Adrenal gland (tissue), 12 donors: Measurements from ENCODE around the gene DUSP2. TPM values are rescaled to one million over a fixed set of nuclear protein-coding genes. Genes with fewer than 3 reads are reported as not detected.

ENCODE experiments used
- DNase-seq, 7 donors: peaks; one replicate each; pipeline ENCODE4 v3.0.0-alpha.2; 2019 to 2020
- H3K27ac ChIP-seq, 5 donors: fragments of 200-600 bp; sonication (generic) in 4 of 5; 1 replicate in 3 of 5; 2 replicates in 2 of 5; pipeline versions ENCODE4 v1.5.1 to v1.8.0; 2016 to 2020; ENCODE audit warnings: mild to moderate bottlenecking in 1 of 5
- H3K27me3 ChIP-seq: fragments of 200-600 bp; 2 replicates; pipeline ENCODE4 v1.8.0; 2021
- H3K36me3 ChIP-seq, 2 donors: fragments of 200-600 bp; replicated peaks in 1 of 2; 1 replicate in 1 of 2; 2 replicates in 1 of 2; pipeline versions ENCODE4 v1.5.1 to v1.8.0; 2018 to 2022
- H3K4me1 ChIP-seq, 2 donors: fragments of 200-600 bp; replicated peaks in 1 of 2; 1 replicate in 1 of 2; 2 replicates in 1 of 2; pipeline versions ENCODE4 v1.5.1 to v1.8.0; 2018 to 2021
- H3K4me3 ChIP-seq, 4 donors: fragments of 200-600 bp; sonication (generic) in 3 of 4; one replicate each; pipeline ENCODE4 v1.5.1; 2016 to 2018
- H3K9me3 ChIP-seq, 3 donors: fragments of 200-600 bp; sonication (generic) in 1 of 3; replicated peaks in 1 of 3; 1 replicate in 2 of 3; 2 replicates in 1 of 3; pipeline versions ENCODE4 v1.5.1 to v1.8.0; 2016 to 2021
- POLR2A ChIP-seq, 2 donors: fragments of 450-650 bp; IDR thresholded peaks; one replicate each; pipeline ENCODE4 v1.6.1; 2017; ENCODE audit warnings: antibody characterized with exemption in 2 of 2, mild to moderate bottlenecking in 2 of 2, moderate library complexity in 1 of 2
- WGBS, 4 donors: extraction: QIAGEN DNeasy Blood & Tissue Kit in 2 of 4; methylation state at CpG; one replicate each; pipeline versions ENCODE4 v1.1.5 to v1.1.7; 2013 to 2017; 5-methylcytosine and 5-hydroxymethylcytosine counted together
- intact Hi-C, 2 donors: fragments of 100-400 bp; cut with DNase I; formaldehyde crosslinking; loops; one replicate each; pipeline versions ENCODE4 v1.14.1 to v1.15.0; 2022 to 2023
- polyA plus RNA-seq, 3 donors: library from polyadenylated mRNA; stranded (reverse); fragments of 200-250 nt in 2 of 3; fragments of 350-450 nt in 1 of 3; fragmentation: Illumina TruSeq in 1 of 3; extraction: RNeasy Lipid Tissue Mini Kit (QIAGEN cat#74804) in 1 of 3; gene quantifications; one replicate each; pipeline ENCODE4 v1.2.3, GENCODE V29; 2013 to 2014
- total RNA-seq, 9 donors: library from RNA; depleted of rRNA in 4 of 9; stranded (reverse); fragments of >200 nt in 4 of 9; fragments of 120-200 nt in 1 of 9; fragmentation: NEBNext Ultra II Directional in 1 of 9; extraction: Animal tissue kit (Norgen Biotek cat#: 25700) in 1 of 9; gene quantifications; one replicate each; pipeline versions ENCODE4 v1.1.0 to v1.2.4, GENCODE V29; 2013 to 2023
- TF ChIP-seq, protein P1 (sequence below), 6 experiments: fragments of 450-650 bp in 4 of 6; fragments of 200-600 bp in 2 of 6; sonication (generic) in 1 of 6; IDR thresholded peaks; 1 replicate in 5 of 6; 2 replicates in 1 of 6; pipeline versions ENCODE4 v1.5.1 to v1.8.0; 2016 to 2021; ENCODE audit warnings: antibody characterized with exemption in 6 of 6, mild to moderate bottlenecking in 2 of 6, moderate library complexity in 1 of 6
- donor health status: healthy with polysubstance abuse.
- donor health status: Bipolar disorder and iron deficiency.
- donor health status: DM: yes; HTN: yes; CAD: no.
- donor health status: DM: no; HTN: no; CAD: no.
- donor health status: DM: no; HTN: no; CAD: no.
- donor health status: DM: yes; HTN: yes; CAD: no.

Gene DUSP2
- total and polyA plus RNA-seq, 12 donors = 0.48 to 4.7 (median 1.9) TPM

DNA sequence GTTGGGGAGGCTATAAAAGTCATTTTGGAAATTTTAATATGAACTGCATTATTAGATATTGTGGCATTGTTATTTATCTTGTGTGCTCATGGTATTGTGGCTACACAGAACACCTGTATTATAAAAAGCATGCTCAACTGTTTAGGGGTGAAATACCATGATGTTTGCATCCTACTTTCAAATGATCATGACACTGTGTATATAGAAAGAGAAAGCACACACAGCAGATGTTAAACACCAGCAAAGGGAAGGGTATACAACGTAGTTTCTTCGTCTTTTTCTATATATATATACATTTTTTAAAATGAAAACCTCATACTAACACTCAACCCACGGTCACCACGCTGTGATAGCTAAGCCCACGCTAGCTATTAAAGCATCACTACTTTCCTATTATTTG lies 36.3 kb upstream of the DUSP2 start:
- Histone ChIP-seq H3K36me3 (peaks cover 0 to 29% of the 10 kb centered on the region in 2 donors), H3K4me1 (no peaks in the 10 kb centered on the region), H3K9me3 (no peaks in the 10 kb centered on the region), H3K27me3 (no peaks in the 10 kb centered on the region), H3K4me3 (no peak overlapping the region), H3K27ac (no peak overlapping the region)
- no peak for DNase-seq
- intact Hi-C loops = no loop called here
- WGBS, 4 donors = 72 to 82% (median 78%) methylated on average over 5 of the region's 5 CpGs
- TF ChIP-seq POLR2A (IDR thresholded peaks at IDR 0.05) = no peak
- TF ChIP-seq, protein P1, sequence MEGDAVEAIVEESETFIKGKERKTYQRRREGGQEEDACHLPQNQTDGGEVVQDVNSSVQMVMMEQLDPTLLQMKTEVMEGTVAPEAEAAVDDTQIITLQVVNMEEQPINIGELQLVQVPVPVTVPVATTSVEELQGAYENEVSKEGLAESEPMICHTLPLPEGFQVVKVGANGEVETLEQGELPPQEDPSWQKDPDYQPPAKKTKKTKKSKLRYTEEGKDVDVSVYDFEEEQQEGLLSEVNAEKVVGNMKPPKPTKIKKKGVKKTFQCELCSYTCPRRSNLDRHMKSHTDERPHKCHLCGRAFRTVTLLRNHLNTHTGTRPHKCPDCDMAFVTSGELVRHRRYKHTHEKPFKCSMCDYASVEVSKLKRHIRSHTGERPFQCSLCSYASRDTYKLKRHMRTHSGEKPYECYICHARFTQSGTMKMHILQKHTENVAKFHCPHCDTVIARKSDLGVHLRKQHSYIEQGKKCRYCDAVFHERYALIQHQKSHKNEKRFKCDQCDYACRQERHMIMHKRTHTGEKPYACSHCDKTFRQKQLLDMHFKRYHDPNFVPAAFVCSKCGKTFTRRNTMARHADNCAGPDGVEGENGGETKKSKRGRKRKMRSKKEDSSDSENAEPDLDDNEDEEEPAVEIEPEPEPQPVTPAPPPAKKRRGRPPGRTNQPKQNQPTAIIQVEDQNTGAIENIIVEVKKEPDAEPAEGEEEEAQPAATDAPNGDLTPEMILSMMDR (IDR thresholded peaks at IDR 0.05) = no peak

DNA sequence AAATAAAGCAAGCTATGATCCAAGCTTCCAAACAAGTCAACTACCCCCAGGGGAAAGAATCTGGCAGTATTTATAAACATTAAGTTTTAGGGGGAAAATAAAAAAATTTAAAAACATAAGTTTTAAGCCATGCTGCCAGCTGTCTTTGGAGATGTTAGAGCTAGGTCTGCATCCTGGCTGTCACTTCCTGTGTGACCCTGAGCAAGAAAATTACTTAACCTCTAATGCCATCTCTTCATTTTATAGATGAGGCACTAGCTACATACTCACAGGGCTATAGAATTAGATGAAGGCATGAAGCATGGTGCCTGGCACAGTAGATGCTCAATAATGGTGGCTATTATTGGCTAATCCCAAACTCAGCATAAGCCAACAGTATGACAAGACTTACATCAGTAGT lies 35.3 kb upstream of the DUSP2 start:
- TF ChIP-seq POLR2A (IDR thresholded peaks at IDR 0.05) = no peak
- TF ChIP-seq, protein P1 (IDR thresholded peaks at IDR 0.05) = no peak
- peaks cover 0 to 19% of the 10 kb centered on the region in 2 donors for H3K36me3 ChIP-seq
- H3K4me3 ChIP-seq = no peak overlapping the region
- no peak overlapping the region for H3K27ac ChIP-seq
- peaks cover 0 to 8% of the 10 kb centered on the region in 2 donors for H3K4me1 ChIP-seq
- DNase-seq = no peak
- H3K27me3 ChIP-seq = no peaks in the 10 kb centered on the region
- intact Hi-C loops = no loop called here
- no peaks in the 10 kb centered on the region for H3K9me3 ChIP-seq

DNA sequence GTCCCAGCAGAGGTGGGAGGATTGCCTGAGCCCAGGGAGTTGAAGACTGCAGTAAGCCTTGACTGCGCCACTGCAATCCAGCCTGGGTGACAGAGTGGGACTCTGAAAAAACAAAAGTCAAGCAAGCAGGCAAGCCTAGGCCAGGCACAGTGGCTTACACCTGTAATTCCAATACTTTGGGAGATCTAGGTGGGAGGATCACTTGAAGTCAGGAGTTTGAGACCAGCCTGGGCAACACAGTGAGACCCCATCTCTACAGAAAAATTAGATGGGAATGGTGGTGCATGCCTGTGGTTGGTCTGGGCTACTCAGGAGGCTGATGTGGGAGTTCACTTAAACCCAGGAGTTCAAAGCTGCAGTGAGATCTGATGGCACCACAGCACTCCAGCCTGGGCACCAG lies 34.8 kb upstream of the DUSP2 start:
- H3K36me3 ChIP-seq = peaks cover 0 to 13% of the 10 kb centered on the region in 2 donors
- H3K27ac ChIP-seq = no peak overlapping the region
- no peaks in the 10 kb centered on the region for H3K27me3 ChIP-seq
- H3K9me3 ChIP-seq = no peaks in the 10 kb centered on the region
- WGBS, 4 donors = 94 to 100% (median 100%) methylated on average over 1 of the region's 1 CpG
- intact Hi-C loops = no loop called here
- H3K4me1 ChIP-seq = peaks cover 0 to 8% of the 10 kb centered on the region in 2 donors
- no peak for DNase-seq
- H3K4me3 ChIP-seq = no peak overlapping the region
- TF ChIP-seq, protein P1 (IDR thresholded peaks at IDR 0.05) = no peak
- TF ChIP-seq POLR2A (IDR thresholded peaks at IDR 0.05) = no peak

DNA sequence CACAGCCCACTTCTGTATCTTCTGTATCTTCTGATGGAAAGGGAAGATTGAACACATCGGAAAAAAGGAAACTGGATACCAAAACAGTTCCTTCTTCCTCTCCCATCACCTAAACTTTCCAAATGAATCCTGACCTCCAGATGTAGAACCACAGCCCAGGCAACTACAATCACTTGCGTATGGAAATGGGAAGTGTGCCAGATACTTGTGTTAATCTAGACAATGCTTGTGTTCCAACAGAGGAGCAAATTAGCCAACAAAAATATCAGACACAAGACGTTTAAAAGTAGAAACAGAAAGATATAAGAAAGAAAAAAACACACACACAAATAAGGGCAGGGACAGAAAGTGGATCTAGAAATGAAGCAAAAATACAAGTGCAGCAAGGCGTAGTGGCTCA lies 31.4 kb upstream of the DUSP2 start:
- peaks cover 0 to 8% of the 10 kb centered on the region in 2 donors for H3K4me1 ChIP-seq
- TF ChIP-seq, protein P1 (IDR thresholded peaks at IDR 0.05) = no peak
- TF ChIP-seq POLR2A (IDR thresholded peaks at IDR 0.05) = no peak
- no peaks in the 10 kb centered on the region for H3K9me3 ChIP-seq
- no peaks in the 10 kb centered on the region for H3K27me3 ChIP-seq
- H3K4me3 ChIP-seq = no peak overlapping the region
- no peaks in the 10 kb centered on the region for H3K36me3 ChIP-seq
- no peak overlapping the region for H3K27ac ChIP-seq
- no peak for DNase-seq
- 58 to 70% (median 67%) methylated on average over 4 of the region's 4 CpGs for WGBS, 4 donors
- intact Hi-C loops = loop anchor here (5.0 to 10.0 kb wide), 2 partner anchors 39 to 152 kb away; partner anchors contain the start of gene ASTL (in 1 of the 2)
